GM12873 (cell line): ENCODE data around the gene NOS2.

Experiments used
- CTCF ChIP-seq: IDR thresholded peaks from 2 replicates; pipeline ENCODE4 v1.5.1; 2012; ENCODE audit warnings: low read depth, mild to moderate bottlenecking, moderate library complexity, low read length, control low read depth; ENCODE audit not compliant: insufficient read depth; ENCODE audit errors: missing control alignments

Gene NOS2

DNA sequence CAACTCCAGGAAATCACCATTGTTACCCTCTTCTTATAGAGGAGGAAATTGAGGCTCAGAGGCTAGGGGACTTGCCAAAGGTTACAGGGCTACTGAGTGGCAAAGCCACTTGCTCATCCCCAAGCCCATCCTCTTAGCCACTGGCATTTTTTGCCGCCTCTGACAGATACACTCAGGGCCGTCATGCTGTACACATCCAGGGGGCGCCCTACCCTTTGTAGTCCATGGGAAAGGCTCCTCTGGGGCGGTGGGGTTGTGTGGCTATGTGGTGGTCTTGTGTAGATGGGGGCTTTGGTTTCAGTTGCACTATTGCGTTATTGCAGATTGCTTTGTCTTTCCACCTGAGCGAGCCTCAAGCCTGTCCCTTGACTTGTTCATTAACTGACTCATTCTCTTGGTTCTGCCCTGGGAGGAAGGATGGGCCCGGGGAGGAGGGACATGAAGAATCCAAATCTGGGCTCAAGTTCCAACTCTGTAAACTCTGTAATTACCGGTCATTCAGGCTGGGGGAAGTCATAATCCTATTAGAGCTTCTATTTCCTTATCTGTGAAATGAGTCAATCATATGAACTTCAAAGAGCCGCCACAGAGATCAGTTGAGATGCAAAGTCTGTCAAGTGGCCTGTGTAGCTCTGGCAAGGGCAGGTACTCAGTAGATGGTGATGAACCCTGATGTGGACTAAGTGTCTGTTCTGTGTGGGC, 2.8 kb downstream of the NOS2 start:
- peak; percentile 37 for TF ChIP-seq CTCF

- no peak for TF ChIP-seq CTCF
These were observed 6.3 kb downstream of the NOS2 start for GRCh38 chr17:27793906-27794569.

DNA sequence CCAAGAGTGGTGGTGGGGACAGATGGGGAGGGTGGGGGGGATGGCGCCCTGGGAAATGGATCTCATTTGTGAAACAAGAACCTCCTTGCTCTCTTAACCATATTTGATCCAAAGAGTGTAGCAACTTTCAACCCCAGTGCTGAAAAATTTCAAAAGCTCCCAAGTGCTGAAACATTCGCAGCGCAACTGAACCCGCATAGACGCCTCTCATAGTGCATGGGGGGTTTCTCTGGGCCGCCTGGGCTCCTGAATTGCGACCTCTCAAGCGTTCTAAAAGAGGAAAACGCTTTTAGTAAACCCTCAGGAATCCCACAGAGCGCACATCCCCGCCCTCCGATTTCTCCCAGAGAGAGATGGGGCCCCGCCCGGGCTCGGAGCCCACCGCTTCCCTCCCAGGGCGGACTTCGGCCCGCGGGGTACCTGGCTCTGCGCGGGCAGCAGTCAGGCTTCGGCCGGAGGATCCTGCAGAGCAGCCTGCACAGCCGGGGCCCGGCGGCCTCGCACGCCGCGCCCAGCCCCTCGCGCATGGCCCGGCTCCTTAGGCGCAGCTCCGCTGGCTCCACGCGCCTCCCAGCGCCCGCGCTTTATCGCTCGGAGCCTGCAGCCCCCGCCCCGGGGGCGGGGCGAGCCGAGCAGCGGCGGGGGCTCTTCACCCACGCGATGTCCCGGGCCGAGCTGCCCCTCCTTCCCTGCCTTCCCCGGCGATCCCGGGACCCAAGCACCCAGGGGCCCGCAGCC, 7.0 kb downstream of the NOS2 start:
- TF ChIP-seq CTCF, result no peak

DNA sequence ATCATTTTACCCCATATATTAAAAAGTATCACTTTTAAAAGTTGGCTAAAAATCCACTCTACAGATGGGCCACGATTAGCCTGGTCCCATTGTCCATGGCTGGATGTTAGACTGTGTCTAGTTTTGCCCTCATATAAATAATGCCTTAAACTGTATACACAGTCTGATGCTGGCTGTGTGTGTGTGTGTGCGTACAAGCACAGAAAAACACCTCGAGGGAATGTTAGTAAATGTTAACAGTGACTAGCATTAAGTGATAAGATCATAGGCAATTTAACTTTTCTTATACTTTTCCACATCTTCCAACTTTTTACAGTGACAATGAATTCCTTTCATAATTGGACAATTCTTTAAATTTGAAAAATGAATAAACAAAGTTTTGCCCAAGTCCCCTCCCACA, 8.2 kb downstream of the NOS2 start:
- TF ChIP-seq CTCF, result no peak

DNA sequence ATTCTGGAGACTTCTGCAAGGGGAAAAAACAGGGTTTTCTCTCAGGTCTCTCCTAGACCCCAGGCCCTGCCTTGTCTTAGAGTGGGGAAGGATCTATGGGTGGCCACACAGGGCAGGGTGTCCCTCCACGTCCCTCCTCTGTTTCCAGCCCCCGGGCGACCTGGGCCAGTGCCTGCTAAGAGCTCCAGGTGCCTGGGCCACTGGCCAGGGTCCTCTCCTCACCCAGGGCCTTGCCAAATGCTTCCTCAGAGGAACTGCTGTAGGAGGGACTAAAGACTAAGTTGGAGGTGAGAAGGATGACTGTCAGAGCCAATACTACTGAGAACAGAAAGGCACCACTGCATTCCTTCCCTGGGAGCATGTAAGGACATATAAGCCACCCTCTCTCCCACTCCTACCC, 11.4 kb downstream of the NOS2 start:
- TF ChIP-seq CTCF, result no peak

DNA sequence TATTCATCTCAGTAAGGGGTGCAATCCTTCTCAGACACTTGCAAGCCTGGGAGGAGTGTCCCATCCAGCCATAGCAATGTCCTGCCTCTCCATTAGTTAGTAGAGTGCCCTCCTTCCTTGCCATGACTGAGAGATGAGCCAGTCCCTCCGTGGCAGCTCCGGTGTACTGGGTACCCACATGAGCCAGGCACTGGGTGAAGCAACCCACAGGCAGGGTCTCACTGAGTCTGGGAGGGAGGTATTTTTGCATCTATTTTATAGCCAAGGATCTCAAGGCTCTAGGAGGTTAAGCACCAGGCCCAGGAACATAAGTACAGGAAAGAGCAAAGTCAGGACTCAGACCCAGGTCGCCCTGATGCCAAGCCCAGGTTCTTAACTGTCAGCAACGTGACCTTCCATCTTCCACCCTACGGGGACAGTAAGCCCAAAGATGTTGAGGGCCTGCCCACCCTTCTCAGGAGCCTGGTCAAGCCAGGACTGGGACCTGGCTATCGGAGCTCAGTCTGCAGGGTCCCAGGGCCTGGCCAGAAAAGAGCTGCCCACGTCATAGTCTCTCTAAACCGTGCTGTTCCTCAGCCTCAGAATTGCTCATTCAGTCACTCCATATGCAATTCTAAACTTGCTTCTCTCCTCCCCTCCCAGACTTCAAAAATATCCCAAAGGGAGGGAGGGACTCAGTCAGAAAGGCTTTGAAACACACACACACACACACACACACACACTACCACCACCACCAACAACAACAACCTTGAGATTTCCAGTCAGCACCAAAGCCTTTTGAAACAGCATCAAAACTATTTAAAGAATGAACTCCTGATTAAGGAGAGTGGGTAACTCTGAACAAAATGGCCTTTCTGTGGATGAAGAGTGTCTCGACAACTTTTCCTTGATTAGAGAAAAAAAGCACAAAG, 16.6 kb downstream of the NOS2 start:
- TF ChIP-seq CTCF, result no peak
